CD4-positive, CD25-positive, alpha-beta regulatory T cell (primary cell): Measurements from ENCODE around the gene SLC28A1. TPM values are rescaled to one million over a fixed set of nuclear protein-coding genes. Genes with fewer than 3 reads are reported as not detected.

ENCODE experiments used
- ATAC-seq, 2 donors: fragments of 150-1000 bp; cut with Tn5 transposase; one replicate each; pipeline ENCODE4 v1.10.0; 2021; ENCODE audit warnings: low read depth in 2 of 2, moderate number of reproducible peaks in 2 of 2, moderate library complexity in 1 of 2
- DNase-seq, 3 donors: peaks; one replicate each; pipeline versions ENCODE4 v3.0.0 to v3.0.0-alpha.2; 2012 to 2022; ENCODE audit warnings: mixed read lengths in 1 of 3
- H3K27ac ChIP-seq: one replicate; pipeline ENCODE4 v1.7.0; 2013; ENCODE audit warnings: mild to moderate bottlenecking, low read length; ENCODE audit not compliant: insufficient read depth, poor library complexity, severe bottlenecking
- H3K27me3 ChIP-seq: one replicate; pipeline ENCODE4 v1.7.0; 2013; ENCODE audit warnings: low read length; ENCODE audit not compliant: control insufficient read depth, insufficient read depth
- H3K36me3 ChIP-seq: one replicate; pipeline ENCODE4 v1.7.0; 2013; ENCODE audit warnings: mild to moderate bottlenecking, low read length, moderate library complexity; ENCODE audit not compliant: control insufficient read depth, insufficient read depth
- H3K4me1 ChIP-seq: 2 replicates; pipeline ENCODE4 v1.7.0; 2013; ENCODE audit warnings: mild to moderate bottlenecking, low read length; ENCODE audit not compliant: insufficient read depth, control insufficient read depth, poor library complexity, severe bottlenecking
- H3K4me3 ChIP-seq: one replicate; pipeline ENCODE4 v1.7.0; 2013; ENCODE audit warnings: low read depth, mild to moderate bottlenecking, low read length, moderate library complexity
- H3K9me3 ChIP-seq, 2 experiments: 1 replicate in 1 of 2; 2 replicates in 1 of 2; pipeline ENCODE4 v1.7.0; 2013; ENCODE audit warnings: low read length in 2 of 2, mild to moderate bottlenecking in 1 of 2, moderate library complexity in 1 of 2; ENCODE audit not compliant: control insufficient read depth in 2 of 2
- H3K27ac Mint-ChIP-seq, 3 donors: one replicate each; pipeline ENCODE4 v1.8.0; 2020 to 2022; ENCODE audit warnings: mild to moderate bottlenecking in 3 of 3, mixed read lengths in 3 of 3, moderate library complexity in 2 of 3
- H3K27me3 Mint-ChIP-seq: one replicate; pipeline ENCODE4 v1.8.0; 2022; ENCODE audit warnings: mild to moderate bottlenecking, mixed read lengths
- H3K36me3 Mint-ChIP-seq: one replicate; pipeline ENCODE4 v1.8.0; 2020; ENCODE audit warnings: mixed read lengths
- H3K4me1 Mint-ChIP-seq, 4 donors: one replicate each; pipeline ENCODE4 v1.8.0; 2020 to 2022; ENCODE audit warnings: mixed read lengths in 4 of 4, mild to moderate bottlenecking in 1 of 4
- H3K4me3 Mint-ChIP-seq, 4 donors: one replicate each; pipeline ENCODE4 v1.8.0; 2020 to 2022; ENCODE audit warnings: mild to moderate bottlenecking in 4 of 4, mixed read lengths in 4 of 4, moderate library complexity in 3 of 4
- H3K9me3 Mint-ChIP-seq, 7 donors: one replicate each; pipeline ENCODE4 v1.8.0; 2020 to 2022; ENCODE audit warnings: mixed read lengths in 7 of 7, mild to moderate bottlenecking in 3 of 7, moderate library complexity in 2 of 7
- polyA plus RNA-seq, 4 donors: library from polyadenylated mRNA; unstranded; fragments of 300-500 nt; fragmentation: Illumina TruSeq; gene quantifications; one replicate each; pipeline ENCODE4 v1.2.3, GENCODE V29; 2021
- total RNA-seq: library from RNA; stranded (reverse); gene quantifications from one replicate; pipeline ENCODE4 v1.2.3, GENCODE V29; 2022

The SLC28A1 gene
- total and polyA plus RNA-seq, 5 donors from 2014 or later, result not detected

GRCh38 chr15:84856731-84857417, 27.6 kb upstream of the SLC28A1 start:
- peak overlapping the region in 1 of 3 donors; percentile 49 for H3K27ac Mint-ChIP-seq
- H3K27me3 Mint-ChIP-seq, result no peaks in the 10 kb centered on the region
- DNase-seq (no peak), ATAC-seq (no peak)
- H3K4me3 Mint-ChIP-seq, result no peak overlapping the region
- no peaks in the 10 kb centered on the region for H3K36me3 Mint-ChIP-seq
- H3K9me3 Mint-ChIP-seq, result no peaks in the 10 kb centered on the region
- H3K4me3 ChIP-seq, result no peak overlapping the region
- H3K4me1 ChIP-seq, result no peaks in the 10 kb centered on the region
- H3K4me1 Mint-ChIP-seq, result no peaks in the 10 kb centered on the region
- no peaks in the 10 kb centered on the region for H3K36me3 ChIP-seq
- no peaks in the 10 kb centered on the region for H3K9me3 ChIP-seq
- H3K27ac ChIP-seq, result no peak overlapping the region
- H3K27me3 ChIP-seq, result no peaks in the 10 kb centered on the region

GRCh38 chr15:84857418-84858004, 27.0 kb upstream of the SLC28A1 start:
- no peak overlapping the region for H3K27ac ChIP-seq
- ATAC-seq (no peak), DNase-seq (no peak)
- no peak overlapping the region for H3K27ac Mint-ChIP-seq
- no peaks in the 10 kb centered on the region for H3K27me3 Mint-ChIP-seq
- H3K9me3 Mint-ChIP-seq, result no peaks in the 10 kb centered on the region
- H3K36me3 Mint-ChIP-seq, result no peaks in the 10 kb centered on the region
- H3K27me3 ChIP-seq, result no peaks in the 10 kb centered on the region
- H3K36me3 ChIP-seq, result no peaks in the 10 kb centered on the region
- H3K4me3 Mint-ChIP-seq, result no peak overlapping the region
- no peaks in the 10 kb centered on the region for H3K9me3 ChIP-seq
- no peaks in the 10 kb centered on the region for H3K4me1 ChIP-seq
- H3K4me3 ChIP-seq, result no peak overlapping the region
- H3K4me1 Mint-ChIP-seq, result no peaks in the 10 kb centered on the region

- Mint-ChIP-seq H3K9me3 (no peaks in the 10 kb centered on the region), H3K4me3 (no peak overlapping the region), H3K27ac (no peak overlapping the region), H3K4me1 (no peaks in the 10 kb centered on the region), H3K36me3 (no peaks in the 10 kb centered on the region), H3K27me3 (no peaks in the 10 kb centered on the region)
- Histone ChIP-seq H3K4me3 (no peak overlapping the region), H3K36me3 (no peaks in the 10 kb centered on the region), H3K4me1 (no peaks in the 10 kb centered on the region), H3K9me3 (no peaks in the 10 kb centered on the region), H3K27ac (no peak overlapping the region), H3K27me3 (no peaks in the 10 kb centered on the region)
- DNase-seq, result no peak
- no peak for ATAC-seq
Observed at GRCh38 chr15:84858231-84858630, 26.2 kb upstream of the SLC28A1 start.

GRCh38 chr15:84859144-84859543, 25.3 kb upstream of the SLC28A1 start:
- Histone ChIP-seq H3K4me1 (no peaks in the 10 kb centered on the region), H3K27ac (no peak overlapping the region), H3K27me3 (no peaks in the 10 kb centered on the region), H3K9me3 (no peaks in the 10 kb centered on the region), H3K36me3 (no peaks in the 10 kb centered on the region), H3K4me3 (no peak overlapping the region)
- DNase-seq (no peak), ATAC-seq (no peak)
- Mint-ChIP-seq H3K36me3 (no peaks in the 10 kb centered on the region), H3K27me3 (no peaks in the 10 kb centered on the region), H3K9me3 (no peaks in the 10 kb centered on the region), H3K4me1 (no peaks in the 10 kb centered on the region), H3K27ac (peak overlapping the region in 1 of 3 donors; percentile 32), H3K4me3 (no peak overlapping the region)

- Mint-ChIP-seq H3K27ac (no peak overlapping the region), H3K36me3 (no peaks in the 10 kb centered on the region), H3K27me3 (no peaks in the 10 kb centered on the region), H3K4me3 (no peak overlapping the region), H3K4me1 (no peaks in the 10 kb centered on the region), H3K9me3 (no peaks in the 10 kb centered on the region)
- ATAC-seq, result no peak
- H3K27ac ChIP-seq, result no peak overlapping the region
- H3K27me3 ChIP-seq, result no peaks in the 10 kb centered on the region
- no peaks in the 10 kb centered on the region for H3K4me1 ChIP-seq
- no peak for DNase-seq
- no peaks in the 10 kb centered on the region for H3K9me3 ChIP-seq
- no peaks in the 10 kb centered on the region for H3K36me3 ChIP-seq
- no peak overlapping the region for H3K4me3 ChIP-seq
Observed at GRCh38 chr15:84859651-84860050, 24.8 kb upstream of the SLC28A1 start.

GRCh38 chr15:84861781-84862180, 22.7 kb upstream of the SLC28A1 start:
- H3K27me3 Mint-ChIP-seq, result no peaks in the 10 kb centered on the region
- H3K9me3 Mint-ChIP-seq, result no peaks in the 10 kb centered on the region

GRCh38 chr15:84862214-84862975, 22.1 kb upstream of the SLC28A1 start:
- H3K27ac ChIP-seq, result no peak overlapping the region
- Mint-ChIP-seq H3K9me3 (no peaks in the 10 kb centered on the region), H3K36me3 (no peaks in the 10 kb centered on the region), H3K27ac (no peak overlapping the region), H3K27me3 (no peaks in the 10 kb centered on the region), H3K4me3 (peak overlapping the region in 1 of 4 donors; percentile 91), H3K4me1 (no peaks in the 10 kb centered on the region)
- no peaks in the 10 kb centered on the region for H3K4me1 ChIP-seq
- DNase-seq (no peak), ATAC-seq (no peak)
- H3K36me3 ChIP-seq, result no peaks in the 10 kb centered on the region
- no peaks in the 10 kb centered on the region for H3K9me3 ChIP-seq
- H3K4me3 ChIP-seq, result no peak overlapping the region
- H3K27me3 ChIP-seq, result no peaks in the 10 kb centered on the region

More at GRCh38 chr15:84861781-84862180, 22.7 kb upstream of the SLC28A1 start:
- DNase-seq (no peak), ATAC-seq (no peak)
- no peaks in the 10 kb centered on the region for H3K36me3 Mint-ChIP-seq
- H3K4me3 Mint-ChIP-seq, result no peak overlapping the region
- no peaks in the 10 kb centered on the region for H3K36me3 ChIP-seq
- H3K27ac ChIP-seq, result no peak overlapping the region
- no peaks in the 10 kb centered on the region for H3K4me1 Mint-ChIP-seq
- no peaks in the 10 kb centered on the region for H3K27me3 ChIP-seq
- no peak overlapping the region for H3K27ac Mint-ChIP-seq
- H3K4me1 ChIP-seq, result no peaks in the 10 kb centered on the region
- no peak overlapping the region for H3K4me3 ChIP-seq
- no peaks in the 10 kb centered on the region for H3K9me3 ChIP-seq
